Activated naive CD4-positive, alpha-beta T cell treated with anti-CD3 and anti-CD28 coated beads, Interleukin-2, amount 50 U/mL, for 24 hours (primary cell): ENCODE measurements around the gene UBAC1.
A peak's percentile ranks its signal among the peaks of the same experiment; 100 is the strongest.
"Not testable (repeated sequence)": the region's sequence is repeated elsewhere in the genome, so short reads cannot be mapped to it uniquely, and the experiment has no call there.

Experiments
- H3K27ac Mint-ChIP-seq: one replicate; pipeline ENCODE4 v1.8.0; 2021; ENCODE audit warnings: mild to moderate bottlenecking, mixed read lengths
- H3K27me3 Mint-ChIP-seq: one replicate; pipeline ENCODE4 v1.8.0; 2021; ENCODE audit warnings: mixed read lengths
- H3K36me3 Mint-ChIP-seq: one replicate; pipeline ENCODE4 v1.8.0; 2021; ENCODE audit warnings: mixed read lengths
- H3K4me1 Mint-ChIP-seq: one replicate; pipeline ENCODE4 v1.8.0; 2021; ENCODE audit warnings: mixed read lengths
- H3K4me3 Mint-ChIP-seq: one replicate; pipeline ENCODE4 v1.8.0; 2021; ENCODE audit warnings: mild to moderate bottlenecking, mixed read lengths
- H3K9me3 Mint-ChIP-seq: one replicate; pipeline ENCODE4 v1.8.0; 2021; ENCODE audit warnings: mixed read lengths

UBAC1 gene

GRCh38 chr9:135973277-135974219 is 12.4 kb upstream of the UBAC1 start:
- H3K9me3 Mint-ChIP-seq = no peaks in the 10 kb centered on the region
- no peaks in the 10 kb centered on the region for H3K36me3 Mint-ChIP-seq
- H3K4me1 Mint-ChIP-seq = peaks cover 4% of the 10 kb centered on the region
- H3K27me3 Mint-ChIP-seq = no peaks in the 10 kb centered on the region
- H3K27ac Mint-ChIP-seq = no peak overlapping the region
- no peak overlapping the region for H3K4me3 Mint-ChIP-seq

- no peaks in the 10 kb centered on the region for H3K9me3 Mint-ChIP-seq
- no peaks in the 10 kb centered on the region for H3K27me3 Mint-ChIP-seq
- no peak overlapping the region for H3K4me3 Mint-ChIP-seq
- H3K27ac Mint-ChIP-seq = no peak overlapping the region
- no peaks in the 10 kb centered on the region for H3K36me3 Mint-ChIP-seq
- peaks cover 11% of the 10 kb centered on the region for H3K4me1 Mint-ChIP-seq
Observed at GRCh38 chr9:135971892-135972291, 10.7 kb upstream of the UBAC1 start.

- H3K9me3 Mint-ChIP-seq = no peaks in the 10 kb centered on the region
- H3K36me3 Mint-ChIP-seq = no peaks in the 10 kb centered on the region
- H3K4me1 Mint-ChIP-seq = peaks cover 11% of the 10 kb centered on the region
- H3K27me3 Mint-ChIP-seq = no peaks in the 10 kb centered on the region
- no peak overlapping the region for H3K4me3 Mint-ChIP-seq
- no peak overlapping the region for H3K27ac Mint-ChIP-seq
Observed at GRCh38 chr9:135971111-135971766, 10.1 kb upstream of the UBAC1 start.

GRCh38 chr9:135970128-135970815 is 9.1 kb upstream of the UBAC1 start:
- H3K27me3 Mint-ChIP-seq = no peaks in the 10 kb centered on the region
- H3K36me3 Mint-ChIP-seq = no peaks in the 10 kb centered on the region
- H3K27ac Mint-ChIP-seq = no peak overlapping the region
- H3K4me3 Mint-ChIP-seq = no peak overlapping the region
- no peaks in the 10 kb centered on the region for H3K9me3 Mint-ChIP-seq
- peaks cover 11% of the 10 kb centered on the region for H3K4me1 Mint-ChIP-seq

- H3K27ac Mint-ChIP-seq = no peak overlapping the region
- no peaks in the 10 kb centered on the region for H3K27me3 Mint-ChIP-seq
- H3K36me3 Mint-ChIP-seq = no peaks in the 10 kb centered on the region
- H3K9me3 Mint-ChIP-seq = no peaks in the 10 kb centered on the region
- no peak overlapping the region for H3K4me3 Mint-ChIP-seq
- H3K4me1 Mint-ChIP-seq = peaks cover 11% of the 10 kb centered on the region
Observed at GRCh38 chr9:135969064-135969683, 8.0 kb upstream of the UBAC1 start.

GRCh38 chr9:135968601-135969000 is 7.4 kb upstream of the UBAC1 start:
- Mint-ChIP-seq H3K36me3 (no peaks in the 10 kb centered on the region), H3K4me1 (peaks cover 11% of the 10 kb centered on the region), H3K4me3 (no peak overlapping the region), H3K27ac (no peak overlapping the region), H3K27me3 (no peaks in the 10 kb centered on the region), H3K9me3 (no peaks in the 10 kb centered on the region)

GRCh38 chr9:135968083-135968476 is 6.9 kb upstream of the UBAC1 start:
- peaks cover 8% of the 10 kb centered on the region for H3K4me1 Mint-ChIP-seq
- no peaks in the 10 kb centered on the region for H3K27me3 Mint-ChIP-seq
- H3K36me3 Mint-ChIP-seq = no peaks in the 10 kb centered on the region
- no peaks in the 10 kb centered on the region for H3K9me3 Mint-ChIP-seq
- no peak overlapping the region for H3K27ac Mint-ChIP-seq
- no peak overlapping the region for H3K4me3 Mint-ChIP-seq

- not testable (repeated sequence) for H3K9me3 Mint-ChIP-seq, H3K27ac Mint-ChIP-seq, H3K36me3 Mint-ChIP-seq, H3K4me3 Mint-ChIP-seq, H3K27me3 Mint-ChIP-seq
- H3K4me1 Mint-ChIP-seq = peaks cover 18% of the 10 kb centered on the region
Observed at GRCh38 chr9:135966916-135967260, 5.7 kb upstream of the UBAC1 start.

GRCh38 chr9:135965124-135965756 is 4.1 kb upstream of the UBAC1 start:
- Mint-ChIP-seq H3K27ac (no peak overlapping the region), H3K4me1 (peaks cover 25% of the 10 kb centered on the region)

GRCh38 chr9:135963938-135964337 is 2.8 kb upstream of the UBAC1 start:
- Mint-ChIP-seq H3K4me1 (peaks cover 34% of the 10 kb centered on the region), H3K9me3 (no peaks in the 10 kb centered on the region), H3K4me3 (no peak overlapping the region), H3K27ac (peak overlapping the region; percentile 12), H3K36me3 (no peaks in the 10 kb centered on the region), H3K27me3 (no peaks in the 10 kb centered on the region)

More at GRCh38 chr9:135965124-135965756, 4.1 kb upstream of the UBAC1 start:
- Mint-ChIP-seq H3K36me3 (no peaks in the 10 kb centered on the region), H3K4me3 (no peak overlapping the region), H3K9me3 (no peaks in the 10 kb centered on the region), H3K27me3 (no peaks in the 10 kb centered on the region)

GRCh38 chr9:135963338-135963737 is 2.2 kb upstream of the UBAC1 start:
- no peaks in the 10 kb centered on the region for H3K27me3 Mint-ChIP-seq
- H3K36me3 Mint-ChIP-seq = no peaks in the 10 kb centered on the region
- peak overlapping the region; percentile 15 for H3K4me3 Mint-ChIP-seq
- no peaks in the 10 kb centered on the region for H3K9me3 Mint-ChIP-seq
- H3K4me1 Mint-ChIP-seq = peaks cover 34% of the 10 kb centered on the region
- H3K27ac Mint-ChIP-seq = no peak overlapping the region

GRCh38 chr9:135962696-135963307 is 1.6 kb upstream of the UBAC1 start:
- Mint-ChIP-seq H3K9me3 (no peaks in the 10 kb centered on the region), H3K4me3 (peak overlapping the region; percentile 88), H3K27me3 (no peaks in the 10 kb centered on the region), H3K36me3 (no peaks in the 10 kb centered on the region), H3K4me1 (peaks cover 32% of the 10 kb centered on the region), H3K27ac (no peak overlapping the region)

GRCh38 chr9:135961811-135962695 is 880 bp upstream of the UBAC1 start:
- H3K27me3 Mint-ChIP-seq = no peaks in the 10 kb centered on the region
- H3K4me3 Mint-ChIP-seq = peak overlapping the region; percentile 88
- peaks cover 27% of the 10 kb centered on the region for H3K4me1 Mint-ChIP-seq
- H3K27ac Mint-ChIP-seq = peak overlapping the region; percentile 86
- no peaks in the 10 kb centered on the region for H3K36me3 Mint-ChIP-seq
- no peaks in the 10 kb centered on the region for H3K9me3 Mint-ChIP-seq
